GM23338 (cell line): ENCODE measurements around the gene CFAP65. TPM values are rescaled to one million over a fixed set of nuclear protein-coding genes. Genes with fewer than 3 reads are reported as not detected.

Experiments used
- ATAC-seq: fragments of 200-7000 bp; cut with Tn5 transposase; 3 replicates; pipeline ENCODE4 v1.9.1; 2020
- DNase-seq: peaks from one replicate; pipeline ENCODE4 v3.0.0-alpha.2; 2015; ENCODE audit warnings: low spot score
- H2AFZ ChIP-seq: fragments of 200-600 bp; sonication (generic); 2 replicates; pipeline ENCODE4 v1.8.0; 2016; ENCODE audit warnings: antibody characterized with exemption, mild to moderate bottlenecking, moderate library complexity
- H3F3A ChIP-seq: fragments of 200-600 bp; sonication (generic); replicated peaks from 2 replicates; pipeline ENCODE4 v1.8.0; 2017; ENCODE audit warnings: antibody characterized with exemption, mixed run types, low read depth
- H3K27ac ChIP-seq: fragments of 200-600 bp; sonication (generic); 2 replicates; pipeline ENCODE4 v1.6.1; 2016; ENCODE audit warnings: low read depth
- H3K27me3 ChIP-seq: fragments of 200-600 bp; sonication (generic); 2 replicates; pipeline ENCODE4 v1.8.0; 2016; ENCODE audit warnings: mild to moderate bottlenecking, mixed run types, moderate library complexity; ENCODE audit not compliant: insufficient read depth
- H3K36me3 ChIP-seq: fragments of 200-600 bp; sonication (generic); 2 replicates; pipeline ENCODE4 v1.8.0; 2016; ENCODE audit warnings: mild to moderate bottlenecking; ENCODE audit not compliant: insufficient read depth
- H3K4me1 ChIP-seq: fragments of 200-600 bp; sonication (generic); 2 replicates; pipeline ENCODE4 v1.8.0; 2016; ENCODE audit warnings: mild to moderate bottlenecking, moderate library complexity; ENCODE audit not compliant: insufficient read depth
- H3K4me2 ChIP-seq: fragments of 200-600 bp; sonication (generic); 2 replicates; pipeline ENCODE4 v1.7.1; 2017; ENCODE audit warnings: mixed run types
- H3K4me3 ChIP-seq: fragments of 200-600 bp; sonication (generic); 2 replicates; pipeline ENCODE4 v1.6.1; 2016; ENCODE audit warnings: mixed run types
- H3K79me2 ChIP-seq: fragments of 200-600 bp; sonication (generic); replicated peaks from 2 replicates; pipeline ENCODE4 v1.8.0; 2017; ENCODE audit warnings: mild to moderate bottlenecking; ENCODE audit not compliant: insufficient read depth
- H3K9me2 ChIP-seq: fragments of 200-600 bp; sonication (generic); 2 replicates; pipeline ENCODE4 v1.8.0; 2017; ENCODE audit not compliant: insufficient read depth
- H4K20me1 ChIP-seq: fragments of 200-600 bp; sonication (generic); replicated peaks from 2 replicates; pipeline ENCODE4 v1.8.0; 2017; ENCODE audit warnings: mild to moderate bottlenecking; ENCODE audit not compliant: insufficient read depth
- H3K27ac Mint-ChIP-seq: 2 replicates; pipeline ENCODE4 v1.8.0; 2020; ENCODE audit warnings: inconsistent platforms, mild to moderate bottlenecking, moderate library complexity, mixed read lengths
- H3K27me3 Mint-ChIP-seq: 3 replicates; pipeline ENCODE4 v1.8.0; 2022; ENCODE audit warnings: low read depth, mild to moderate bottlenecking, moderate library complexity, mixed read lengths, inconsistent platforms; ENCODE audit not compliant: insufficient read depth, poor library complexity
- H3K36me3 Mint-ChIP-seq: 3 replicates; pipeline ENCODE4 v1.8.0; 2021; ENCODE audit warnings: low read depth, mild to moderate bottlenecking, inconsistent platforms, moderate library complexity, mixed read lengths
- H3K4me1 Mint-ChIP-seq: 3 replicates; pipeline ENCODE4 v1.8.0; 2020; ENCODE audit warnings: mild to moderate bottlenecking, inconsistent platforms, mixed read lengths
- H3K4me3 Mint-ChIP-seq: 3 replicates; pipeline ENCODE4 v1.8.0; 2021; ENCODE audit warnings: moderate library complexity, mild to moderate bottlenecking, inconsistent platforms, mixed read lengths
- H3K9me3 Mint-ChIP-seq: 3 replicates; pipeline ENCODE4 v1.8.0; 2020; ENCODE audit warnings: moderate library complexity, mild to moderate bottlenecking, inconsistent platforms, mixed read lengths
- CREB1 ChIP-seq: fragments of 250-450 bp; sonication (Bioruptor Pico); IDR thresholded peaks from 2 replicates; pipeline ENCODE4 v1.5.0; 2020; ENCODE audit warnings: low read depth, mild to moderate bottlenecking, moderate library complexity
- EZH2phosphoT487 ChIP-seq: fragments of 200-600 bp; sonication (generic); IDR thresholded peaks from one replicate; pipeline ENCODE4 v1.8.1; 2018; ENCODE audit warnings: antibody characterized with exemption; ENCODE audit not compliant: unreplicated experiment
- JUNB ChIP-seq: IDR thresholded peaks from one replicate; pipeline ENCODE4 v1.6.1; 2016; ENCODE audit warnings: antibody characterized with exemption; ENCODE audit not compliant: unreplicated experiment
- NANOG ChIP-seq: IDR thresholded peaks from 2 replicates; pipeline ENCODE4 v1.6.1; 2016; ENCODE audit warnings: antibody characterized with exemption, borderline replicate concordance
- POLR2AphosphoS5 ChIP-seq: IDR thresholded peaks from 2 replicates; pipeline ENCODE4 v1.6.1; 2016; ENCODE audit warnings: antibody characterized with exemption, low read depth
- REST ChIP-seq: IDR thresholded peaks from one replicate; pipeline ENCODE4 v1.6.1; 2018; ENCODE audit warnings: antibody characterized with exemption; ENCODE audit not compliant: unreplicated experiment
- STAT1 ChIP-seq: IDR thresholded peaks from one replicate; pipeline ENCODE4 v1.6.1; 2016; ENCODE audit warnings: antibody characterized with exemption; ENCODE audit not compliant: unreplicated experiment
- polyA plus RNA-seq: library from polyadenylated mRNA; unstranded; fragments of >200 nt; fragmentation: Nextera tagmentation; extraction: Ambion mirVana; gene quantifications from 2 replicates; pipeline ENCODE4 v1.2.1, GENCODE V29; 2016
- total RNA-seq: library from RNA; depleted of rRNA; stranded (reverse); fragments of >200 nt; shearing (Covaris generic); gene quantifications from 2 replicates; pipeline ENCODE4 v1.2.3, GENCODE V29; 2014
- TF ChIP-seq, protein P1 (sequence below): fragments of 250-450 bp; sonication (Bioruptor Pico); IDR thresholded peaks from 2 replicates; pipeline ENCODE4 v1.5.0; 2020; ENCODE audit warnings: mild to moderate bottlenecking, moderate library complexity

Gene CFAP65
- total and polyA plus RNA-seq, 2 experiments from 2014 or later = 0.38 to 0.74 TPM

DNA sequence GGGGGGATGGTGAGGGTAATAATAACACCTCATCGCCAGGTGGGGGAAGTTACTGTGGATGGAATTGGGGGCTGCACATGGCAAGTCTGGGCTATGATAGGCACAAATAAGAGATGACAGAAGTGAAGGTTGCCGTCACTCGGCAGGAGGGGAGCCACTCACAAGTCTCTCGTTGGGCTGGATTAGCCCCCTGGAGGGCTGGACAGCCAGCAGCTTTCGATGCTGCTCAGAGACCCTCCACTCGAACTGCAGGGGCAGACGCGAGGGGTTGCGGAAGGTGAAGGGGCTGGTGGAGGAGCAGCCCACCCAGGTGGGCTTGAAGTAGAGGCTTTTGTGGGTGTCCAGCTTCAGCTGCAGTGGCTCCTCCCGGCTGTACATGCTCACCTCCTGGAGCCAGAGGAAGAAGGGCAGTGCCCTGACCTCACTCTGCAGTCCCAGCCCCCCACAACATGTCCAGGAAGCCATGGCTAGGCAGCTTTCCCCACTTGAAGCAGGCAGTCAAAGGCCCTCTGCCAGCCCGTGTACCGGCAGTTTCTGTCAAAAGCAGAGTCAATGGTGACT, 18.2 kb downstream of the CFAP65 start:
- Histone ChIP-seq H2AFZ (no peak overlapping the region), H3K36me3 (no peaks in the 10 kb centered on the region), H3K79me2 (no peaks in the 10 kb centered on the region), H3K4me2 (no peak overlapping the region), H3K4me3 (no peak overlapping the region), H3K9me2 (no peaks in the 10 kb centered on the region), H3K27ac (no peak overlapping the region), H3K4me1 (no peaks in the 10 kb centered on the region), H4K20me1 (no peaks in the 10 kb centered on the region), H3K27me3 (no peaks in the 10 kb centered on the region), H3F3A (no peaks in the 10 kb centered on the region)
- DNase-seq (no peak), ATAC-seq (no peak)
- Mint-ChIP-seq H3K27ac (no peak overlapping the region), H3K36me3 (no peaks in the 10 kb centered on the region), H3K9me3 (no peaks in the 10 kb centered on the region), H3K4me3 (no peak overlapping the region), H3K27me3 (peaks cover 5% of the 10 kb centered on the region), H3K4me1 (no peaks in the 10 kb centered on the region; the same call in 2 of the 3 replicates)
- TF ChIP-seq EZH2phosphoT487 (no peak), POLR2AphosphoS5 (no peak), JUNB (no peak), CREB1 (no peak), STAT1 (no peak), NANOG (no peak), REST (no peak)
- TF ChIP-seq, protein P1, sequence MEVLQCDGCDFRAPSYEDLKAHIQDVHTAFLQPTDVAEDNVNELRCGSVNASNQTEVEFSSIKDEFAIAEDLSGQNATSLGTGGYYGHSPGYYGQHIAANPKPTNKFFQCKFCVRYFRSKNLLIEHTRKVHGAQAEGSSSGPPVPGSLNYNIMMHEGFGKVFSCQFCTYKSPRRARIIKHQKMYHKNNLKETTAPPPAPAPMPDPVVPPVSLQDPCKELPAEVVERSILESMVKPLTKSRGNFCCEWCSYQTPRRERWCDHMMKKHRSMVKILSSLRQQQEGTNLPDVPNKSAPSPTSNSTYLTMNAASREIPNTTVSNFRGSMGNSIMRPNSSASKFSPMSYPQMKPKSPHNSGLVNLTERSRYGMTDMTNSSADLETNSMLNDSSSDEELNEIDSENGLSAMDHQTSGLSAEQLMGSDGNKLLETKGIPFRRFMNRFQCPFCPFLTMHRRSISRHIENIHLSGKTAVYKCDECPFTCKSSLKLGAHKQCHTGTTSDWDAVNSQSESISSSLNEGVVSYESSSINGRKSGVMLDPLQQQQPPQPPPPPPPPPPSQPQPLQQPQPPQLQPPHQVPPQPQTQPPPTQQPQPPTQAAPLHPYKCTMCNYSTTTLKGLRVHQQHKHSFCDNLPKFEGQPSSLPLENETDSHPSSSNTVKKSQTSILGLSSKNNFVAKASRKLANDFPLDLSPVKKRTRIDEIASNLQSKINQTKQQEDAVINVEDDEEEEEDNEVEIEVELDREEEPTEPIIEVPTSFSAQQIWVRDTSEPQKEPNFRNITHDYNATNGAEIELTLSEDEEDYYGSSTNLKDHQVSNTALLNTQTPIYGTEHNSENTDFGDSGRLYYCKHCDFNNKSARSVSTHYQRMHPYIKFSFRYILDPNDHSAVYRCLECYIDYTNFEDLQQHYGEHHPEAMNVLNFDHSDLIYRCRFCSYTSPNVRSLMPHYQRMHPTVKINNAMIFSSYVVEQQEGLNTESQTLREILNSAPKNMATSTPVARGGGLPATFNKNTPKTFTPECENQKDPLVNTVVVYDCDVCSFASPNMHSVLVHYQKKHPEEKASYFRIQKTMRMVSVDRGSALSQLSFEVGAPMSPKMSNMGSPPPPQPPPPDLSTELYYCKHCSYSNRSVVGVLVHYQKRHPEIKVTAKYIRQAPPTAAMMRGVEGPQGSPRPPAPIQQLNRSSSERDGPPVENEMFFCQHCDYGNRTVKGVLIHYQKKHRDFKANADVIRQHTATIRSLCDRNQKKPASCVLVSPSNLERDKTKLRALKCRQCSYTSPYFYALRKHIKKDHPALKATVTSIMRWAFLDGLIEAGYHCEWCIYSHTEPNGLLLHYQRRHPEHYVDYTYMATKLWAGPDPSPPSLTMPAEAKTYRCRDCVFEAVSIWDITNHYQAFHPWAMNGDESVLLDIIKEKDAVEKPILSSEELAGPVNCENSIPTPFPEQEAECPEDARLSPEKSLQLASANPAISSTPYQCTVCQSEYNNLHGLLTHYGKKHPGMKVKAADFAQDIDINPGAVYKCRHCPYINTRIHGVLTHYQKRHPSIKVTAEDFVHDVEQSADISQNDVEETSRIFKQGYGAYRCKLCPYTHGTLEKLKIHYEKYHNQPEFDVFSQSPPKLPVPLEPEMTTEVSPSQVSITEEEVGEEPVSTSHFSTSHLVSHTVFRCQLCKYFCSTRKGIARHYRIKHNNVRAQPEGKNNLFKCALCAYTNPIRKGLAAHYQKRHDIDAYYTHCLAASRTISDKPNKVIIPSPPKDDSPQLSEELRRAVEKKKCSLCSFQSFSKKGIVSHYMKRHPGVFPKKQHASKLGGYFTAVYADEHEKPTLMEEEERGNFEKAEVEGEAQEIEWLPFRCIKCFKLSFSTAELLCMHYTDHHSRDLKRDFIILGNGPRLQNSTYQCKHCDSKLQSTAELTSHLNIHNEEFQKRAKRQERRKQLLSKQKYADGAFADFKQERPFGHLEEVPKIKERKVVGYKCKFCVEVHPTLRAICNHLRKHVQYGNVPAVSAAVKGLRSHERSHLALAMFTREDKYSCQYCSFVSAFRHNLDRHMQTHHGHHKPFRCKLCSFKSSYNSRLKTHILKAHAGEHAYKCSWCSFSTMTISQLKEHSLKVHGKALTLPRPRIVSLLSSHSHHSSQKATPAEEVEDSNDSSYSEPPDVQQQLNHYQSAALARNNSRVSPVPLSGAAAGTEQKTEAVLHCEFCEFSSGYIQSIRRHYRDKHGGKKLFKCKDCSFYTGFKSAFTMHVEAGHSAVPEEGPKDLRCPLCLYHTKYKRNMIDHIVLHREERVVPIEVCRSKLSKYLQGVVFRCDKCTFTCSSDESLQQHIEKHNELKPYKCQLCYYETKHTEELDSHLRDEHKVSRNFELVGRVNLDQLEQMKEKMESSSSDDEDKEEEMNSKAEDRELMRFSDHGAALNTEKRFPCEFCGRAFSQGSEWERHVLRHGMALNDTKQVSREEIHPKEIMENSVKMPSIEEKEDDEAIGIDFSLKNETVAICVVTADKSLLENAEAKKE (CRISPR knock-in tag) = no peak
